ENCODE results near the gene FOXL3. TPM values are rescaled to one million over a fixed set of nuclear protein-coding genes. Genes with fewer than 3 reads are reported as not detected.
A peak's percentile ranks its signal among the peaks of the same experiment; 100 is the strongest.

FOXL3 gene
- total RNA-seq, 2 donors from 2014 or later, result 0.79 TPM; not detected in 1

DNA sequence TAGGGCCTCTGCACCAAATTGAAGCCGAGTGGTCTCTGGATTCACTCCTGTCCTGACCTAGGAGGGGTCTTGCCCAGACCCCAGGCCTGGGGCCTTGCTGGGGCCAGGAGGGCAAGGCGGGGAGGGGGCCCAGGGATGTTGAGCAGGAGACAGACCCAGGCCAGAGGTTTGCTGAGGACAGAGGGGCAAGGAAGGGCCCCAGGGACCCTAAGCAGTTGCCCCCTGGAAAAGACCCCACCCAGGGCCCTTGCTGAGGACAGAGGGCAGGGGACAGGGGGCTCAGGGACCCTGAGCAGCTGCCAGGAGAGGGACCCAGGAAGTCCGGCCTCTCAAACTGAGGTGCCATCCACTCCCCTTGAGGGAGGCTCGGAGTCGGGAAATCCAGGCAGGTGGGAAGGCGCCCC, 32.7 kb downstream of the FOXL3 start:
- TF ChIP-seq, protein P1, sequence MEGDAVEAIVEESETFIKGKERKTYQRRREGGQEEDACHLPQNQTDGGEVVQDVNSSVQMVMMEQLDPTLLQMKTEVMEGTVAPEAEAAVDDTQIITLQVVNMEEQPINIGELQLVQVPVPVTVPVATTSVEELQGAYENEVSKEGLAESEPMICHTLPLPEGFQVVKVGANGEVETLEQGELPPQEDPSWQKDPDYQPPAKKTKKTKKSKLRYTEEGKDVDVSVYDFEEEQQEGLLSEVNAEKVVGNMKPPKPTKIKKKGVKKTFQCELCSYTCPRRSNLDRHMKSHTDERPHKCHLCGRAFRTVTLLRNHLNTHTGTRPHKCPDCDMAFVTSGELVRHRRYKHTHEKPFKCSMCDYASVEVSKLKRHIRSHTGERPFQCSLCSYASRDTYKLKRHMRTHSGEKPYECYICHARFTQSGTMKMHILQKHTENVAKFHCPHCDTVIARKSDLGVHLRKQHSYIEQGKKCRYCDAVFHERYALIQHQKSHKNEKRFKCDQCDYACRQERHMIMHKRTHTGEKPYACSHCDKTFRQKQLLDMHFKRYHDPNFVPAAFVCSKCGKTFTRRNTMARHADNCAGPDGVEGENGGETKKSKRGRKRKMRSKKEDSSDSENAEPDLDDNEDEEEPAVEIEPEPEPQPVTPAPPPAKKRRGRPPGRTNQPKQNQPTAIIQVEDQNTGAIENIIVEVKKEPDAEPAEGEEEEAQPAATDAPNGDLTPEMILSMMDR (IDR thresholded peaks at IDR 0.05), result no peak
- Histone ChIP-seq H3K9ac (ENCODE audit: low read depth in 2 of 2, low read length in 2 of 2) (peak overlapping the region; percentile 22 to 39), H3K36me3 (no peaks in the 10 kb centered on the region), H3K9me3 (no peaks in the 10 kb centered on the region), H3K27ac (no peak overlapping the region), H3K4me3 (no peak overlapping the region), H3K27me3 (no peaks in the 10 kb centered on the region), H3K4me1 (peaks cover 20% of the 10 kb centered on the region)
- intact Hi-C loops (cut with DNase I), result loop anchor here (10.0 kb wide), 1 partner anchor 552 kb away; the partner anchor contains the start of gene GET4
- DNase-seq, result no peak

DNA sequence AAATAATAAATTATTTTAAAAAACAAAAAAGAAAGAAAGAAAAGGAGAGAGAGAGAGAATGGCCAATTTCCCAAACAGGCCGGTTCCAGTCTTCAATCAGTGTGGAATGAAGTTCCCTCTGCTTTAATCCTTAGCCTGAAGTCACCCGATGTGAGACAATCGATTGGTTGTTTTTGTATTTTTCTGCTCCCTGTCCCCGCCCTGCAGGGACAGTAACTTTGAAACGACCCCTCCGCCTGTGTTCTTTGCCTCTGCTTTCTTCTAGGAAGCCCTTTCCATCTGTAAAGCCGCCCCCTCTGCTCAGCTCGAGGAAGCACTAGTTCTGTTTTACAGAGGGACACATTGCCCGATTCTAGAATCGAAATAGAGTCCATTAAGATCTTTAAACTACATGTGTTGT, 33.4 kb downstream of the FOXL3 start:
- Histone ChIP-seq H3K9me3 (no peaks in the 10 kb centered on the region), H3K4me1 (peaks cover 19% of the 10 kb centered on the region), H3K4me3 (no peak overlapping the region), H3K27ac (no peak overlapping the region), H3K36me3 (no peaks in the 10 kb centered on the region), H3K9ac (ENCODE audit: low read depth in 2 of 2, low read length in 2 of 2) (no peak overlapping the region), H3K27me3 (no peaks in the 10 kb centered on the region)
- intact Hi-C loops (cut with DNase I), result loop anchor here (10.0 kb wide), 1 partner anchor 551 kb away; the partner anchor contains the start of gene GET4
- TF ChIP-seq, protein P1 (IDR thresholded peaks at IDR 0.05), result no peak
- DNase-seq, result no peak

DNA sequence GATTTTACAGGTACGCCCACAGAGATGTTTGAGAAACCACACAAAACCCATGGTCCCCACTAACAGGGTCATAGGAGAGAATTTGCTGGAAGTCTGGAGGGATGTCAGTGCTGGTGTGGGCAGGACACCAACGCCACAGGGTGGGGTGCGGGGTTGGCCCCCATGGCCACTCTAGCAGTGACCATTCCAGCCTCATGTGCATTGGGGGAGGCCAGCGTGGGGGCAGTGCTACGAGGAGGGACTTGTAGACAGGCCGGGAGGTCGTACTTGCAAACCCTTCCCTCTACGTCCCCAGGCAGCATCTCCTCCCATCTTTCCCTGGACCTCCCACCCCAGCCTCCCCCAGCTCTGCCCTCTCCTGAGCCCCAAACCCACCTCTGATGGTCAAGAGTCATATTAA, 34.0 kb downstream of the FOXL3 start:
- Histone ChIP-seq H3K4me1 (peaks cover 13% of the 10 kb centered on the region), H3K27ac (no peak overlapping the region)
- intact Hi-C loops (cut with DNase I), result loop anchor here (10.0 kb wide), 1 partner anchor 551 kb away; the partner anchor contains the start of gene GET4

DNA sequence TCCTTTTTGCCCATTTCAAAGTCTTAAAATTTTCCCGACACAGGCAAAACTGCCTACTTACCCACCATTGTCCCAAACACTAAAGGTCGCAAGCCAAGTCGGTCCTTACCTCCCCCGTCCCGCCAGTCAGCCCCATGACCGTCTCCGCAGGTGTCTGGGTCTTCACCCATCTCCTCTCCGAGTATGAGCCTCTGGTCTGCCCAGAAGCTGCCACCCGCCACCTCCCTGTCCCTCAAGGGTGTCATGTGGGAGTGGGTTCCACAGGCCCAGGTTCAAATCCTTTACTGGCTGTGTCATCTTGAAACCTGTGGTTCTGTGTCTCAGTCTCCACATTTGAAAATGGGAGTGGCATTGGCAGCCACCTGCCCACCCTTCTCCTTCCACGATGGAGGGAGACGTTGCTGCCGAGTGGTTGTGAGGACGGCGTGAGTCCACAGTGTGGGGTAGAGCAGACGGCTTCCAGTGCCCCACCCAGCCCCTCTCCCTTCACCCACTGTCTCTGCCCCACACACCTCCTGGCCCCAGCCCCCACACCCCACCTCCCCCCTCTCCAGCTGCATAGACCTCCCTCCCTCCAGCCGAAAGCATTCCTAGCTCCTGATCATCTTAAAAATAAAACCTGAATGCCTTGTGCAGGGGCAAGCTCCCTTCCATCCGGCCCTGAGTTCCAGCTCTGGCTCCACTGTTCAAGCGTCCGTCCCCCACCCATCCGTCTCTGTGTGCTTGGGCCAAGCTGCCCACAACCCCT, 35.3 kb downstream of the FOXL3 start:
- H3K27ac ChIP-seq, result no peak overlapping the region
- TF ChIP-seq, protein P1 (IDR thresholded peaks at IDR 0.05), result no peak
- H3K4me1 ChIP-seq, result peaks cover 13% of the 10 kb centered on the region
- no peak for DNase-seq
- H3K4me3 ChIP-seq, result no peak overlapping the region
- intact Hi-C loops (cut with DNase I), result loop anchor here (10.0 kb wide), 1 partner anchor 550 kb away; the partner anchor contains the start of gene GET4
- no peaks in the 10 kb centered on the region for H3K27me3 ChIP-seq
- no peaks in the 10 kb centered on the region for H3K9me3 ChIP-seq
- H3K36me3 ChIP-seq, result no peaks in the 10 kb centered on the region
- no peak overlapping the region for H3K9ac ChIP-seq (ENCODE audit: low read depth in 2 of 2, low read length in 2 of 2)

More for the DNA sequence above, 34.0 kb downstream of the FOXL3 start:
- Histone ChIP-seq H3K36me3 (no peaks in the 10 kb centered on the region), H3K9me3 (no peaks in the 10 kb centered on the region), H3K9ac (ENCODE audit: low read depth in 2 of 2, low read length in 2 of 2) (no peak overlapping the region), H3K4me3 (no peak overlapping the region), H3K27me3 (no peaks in the 10 kb centered on the region)
- TF ChIP-seq, protein P1 (IDR thresholded peaks at IDR 0.05), result no peak
- no peak for DNase-seq

DNA sequence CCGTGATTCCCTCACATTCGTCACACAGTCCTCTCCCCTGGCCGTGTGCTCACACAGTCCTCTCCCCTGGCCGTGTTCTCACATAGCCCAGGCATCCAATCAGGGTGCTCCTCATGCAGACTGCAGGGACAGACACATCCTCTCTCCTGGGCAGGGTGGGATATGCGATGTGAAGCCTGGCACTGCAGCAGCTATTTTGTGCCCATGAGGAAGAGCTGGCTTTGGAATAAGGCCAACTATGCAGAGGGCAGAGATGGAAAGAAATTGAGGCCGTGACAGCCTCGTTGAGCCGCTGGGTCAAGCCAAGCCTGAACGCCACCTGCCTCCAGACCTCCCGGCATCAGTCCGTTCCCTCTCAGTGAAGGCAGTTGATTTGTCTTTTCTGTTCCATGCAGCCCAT, 35.8 kb downstream of the FOXL3 start:
- Histone ChIP-seq H3K4me3 (no peak overlapping the region), H3K9me3 (no peaks in the 10 kb centered on the region), H3K36me3 (no peaks in the 10 kb centered on the region), H3K9ac (ENCODE audit: low read depth in 2 of 2, low read length in 2 of 2) (peak overlapping the region in 1 of 2 donors; percentile 75), H3K4me1 (peaks cover 19% of the 10 kb centered on the region), H3K27me3 (no peaks in the 10 kb centered on the region), H3K27ac (no peak overlapping the region)
- DNase-seq, result no peak
- intact Hi-C loops (cut with DNase I), result loop anchor here (10.0 kb wide), 1 partner anchor 549 kb away; the partner anchor contains the start of gene GET4
- TF ChIP-seq, protein P1 (IDR thresholded peaks at IDR 0.05), result no peak

All from colonic mucosa (tissue), 4 donors.